ENCODE measurements around the gene ADSS1. TPM values are rescaled to one million over a fixed set of nuclear protein-coding genes. Genes with fewer than 3 reads are reported as not detected.

ADSS1 gene
- total RNA-seq, 1 experiment from 2014 or later, result 19.8 TPM

- no peak for DNase-seq (ENCODE audit: extremely low read depth, low read depth)
These were observed 51.1 kb downstream of the ADSS1 start for GRCh38 chr14:104775073-104775489.

- no peak for DNase-seq (ENCODE audit: extremely low read depth, low read depth)
These were observed 52.5 kb downstream of the ADSS1 start for GRCh38 chr14:104776481-104776880.

- DNase-seq (ENCODE audit: extremely low read depth, low read depth), result no peak
These were observed 53.2 kb downstream of the ADSS1 start for GRCh38 chr14:104776961-104777807.

GRCh38 chr14:104777808-104778249 is 53.8 kb downstream of the ADSS1 start:
- DNase-seq (ENCODE audit: extremely low read depth, low read depth), result no peak

- DNase-seq (ENCODE audit: extremely low read depth, low read depth), result no peak
These were observed 54.8 kb downstream of the ADSS1 start for GRCh38 chr14:104778694-104779331.

- no peak for DNase-seq (ENCODE audit: extremely low read depth, low read depth)
These were observed 55.9 kb downstream of the ADSS1 start for GRCh38 chr14:104779776-104780512.

- DNase-seq (ENCODE audit: extremely low read depth, low read depth), result no peak
These were observed 56.5 kb downstream of the ADSS1 start for GRCh38 chr14:104780513-104781030.

- DNase-seq (ENCODE audit: extremely low read depth, low read depth), result no peak
These were observed 57.4 kb downstream of the ADSS1 start for GRCh38 chr14:104781271-104782077.

GRCh38 chr14:104782086-104782807 is 58.2 kb downstream of the ADSS1 start:
- no peak for DNase-seq (ENCODE audit: extremely low read depth, low read depth)

- no peak for DNase-seq (ENCODE audit: extremely low read depth, low read depth)
These were observed 58.7 kb downstream of the ADSS1 start for GRCh38 chr14:104782808-104783139.

- DNase-seq (ENCODE audit: extremely low read depth, low read depth), result no peak
These were observed 59.6 kb downstream of the ADSS1 start for GRCh38 chr14:104783484-104784217.

GRCh38 chr14:104784218-104784568 is 60.2 kb downstream of the ADSS1 start:
- DNase-seq (ENCODE audit: extremely low read depth, low read depth), result no peak

- no peak for DNase-seq (ENCODE audit: extremely low read depth, low read depth)
These were observed 61.0 kb downstream of the ADSS1 start for GRCh38 chr14:104784846-104785707.

GRCh38 chr14:104785708-104786080 is 61.7 kb downstream of the ADSS1 start:
- DNase-seq (ENCODE audit: extremely low read depth, low read depth), result no peak

- no peak for DNase-seq (ENCODE audit: extremely low read depth, low read depth)
These were observed 62.1 kb downstream of the ADSS1 start for GRCh38 chr14:104786091-104786586.

GRCh38 chr14:104786726-104787675 is 63.0 kb downstream of the ADSS1 start:
- DNase-seq (ENCODE audit: extremely low read depth, low read depth), result no peak

- no peak for DNase-seq (ENCODE audit: extremely low read depth, low read depth)
These were observed 63.7 kb downstream of the ADSS1 start for GRCh38 chr14:104787736-104788135.
